ENCODE results near the gene WNT2B. TPM values are rescaled to one million over a fixed set of nuclear protein-coding genes. Genes with fewer than 3 reads are reported as not detected.
A peak's percentile ranks its signal among the peaks of the same experiment; 100 is the strongest.

Gene WNT2B
- total and polyA plus RNA-seq, 9 of the 15 experiments (the other 6 are each of a cell fraction or from before 2014, with no cell fraction given): 0.02 to 0.06 (median 0.04) TPM; not detected in 3

DNA sequence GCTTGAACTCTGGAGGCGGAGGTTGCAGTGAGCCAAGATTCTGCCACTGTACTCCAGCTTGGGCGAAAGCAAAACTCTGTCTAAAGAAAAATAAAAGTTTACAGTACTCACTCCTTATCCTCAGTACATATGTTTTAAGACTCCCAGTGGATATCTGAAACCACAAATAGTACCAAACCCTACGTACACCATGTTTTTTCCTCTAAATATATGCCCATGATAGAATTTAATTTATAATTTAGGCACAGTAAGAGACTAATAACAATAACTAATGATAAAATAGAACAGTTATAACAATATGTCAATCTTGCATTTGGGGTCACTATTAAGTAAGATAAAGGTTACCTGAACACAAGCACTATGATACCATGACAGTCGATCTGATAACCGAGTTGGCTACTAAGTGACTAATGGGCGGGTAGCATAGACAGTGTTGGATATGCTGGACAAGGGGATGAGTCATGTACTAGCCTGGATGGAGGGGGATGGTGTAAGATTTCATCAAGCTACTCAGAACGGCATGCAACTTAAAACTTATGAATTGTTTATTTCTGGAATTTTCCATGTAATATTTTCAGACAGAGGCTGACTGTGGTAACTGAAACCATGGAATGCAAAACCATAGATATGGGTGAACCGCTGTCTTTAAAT lies 66.5 kb downstream of the WNT2B start (continued):
- TF ChIP-seq, protein P1, sequence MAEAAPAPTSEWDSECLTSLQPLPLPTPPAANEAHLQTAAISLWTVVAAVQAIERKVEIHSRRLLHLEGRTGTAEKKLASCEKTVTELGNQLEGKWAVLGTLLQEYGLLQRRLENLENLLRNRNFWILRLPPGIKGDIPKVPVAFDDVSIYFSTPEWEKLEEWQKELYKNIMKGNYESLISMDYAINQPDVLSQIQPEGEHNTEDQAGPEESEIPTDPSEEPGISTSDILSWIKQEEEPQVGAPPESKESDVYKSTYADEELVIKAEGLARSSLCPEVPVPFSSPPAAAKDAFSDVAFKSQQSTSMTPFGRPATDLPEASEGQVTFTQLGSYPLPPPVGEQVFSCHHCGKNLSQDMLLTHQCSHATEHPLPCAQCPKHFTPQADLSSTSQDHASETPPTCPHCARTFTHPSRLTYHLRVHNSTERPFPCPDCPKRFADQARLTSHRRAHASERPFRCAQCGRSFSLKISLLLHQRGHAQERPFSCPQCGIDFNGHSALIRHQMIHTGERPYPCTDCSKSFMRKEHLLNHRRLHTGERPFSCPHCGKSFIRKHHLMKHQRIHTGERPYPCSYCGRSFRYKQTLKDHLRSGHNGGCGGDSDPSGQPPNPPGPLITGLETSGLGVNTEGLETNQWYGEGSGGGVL (CRISPR knock-in tag; IDR thresholded peaks at IDR 0.05): no peak
- TF ChIP-seq ZNF79 (CRISPR knock-in tag; IDR thresholded peaks at IDR 0.05; ENCODE audit: low read depth) (no peak), LEF1 (IDR thresholded peaks at IDR 0.05) (peak; percentile 86; the same call in 1 of the 2 replicates), ERF (CRISPR knock-in tag; IDR thresholded peaks at IDR 0.05) (no peak), MEF2A (IDR thresholded peaks at IDR 0.05; ENCODE audit: control insufficient read depth, low read depth, low read length) (no peak), CREM (IDR thresholded peaks at IDR 0.05; ENCODE audit: low read depth) (peak; percentile 74), MEF2D (tag; conservative IDR thresholded peaks at IDR 0.05; ENCODE audit: low read depth) (no peak), NBN (IDR thresholded peaks at IDR 0.05; ENCODE audit: low read depth) (0 out of 2 replicates have a peak, but pooled peaks have one; percentile 20), KDM1A (IDR thresholded peaks at IDR 0.05) (no peak), PCBP2 (IDR thresholded peaks at IDR 0.05; ENCODE audit: low read depth, low read length, poor library complexity, severe bottlenecking) (no peak), MED1 (CRISPR knock-in tag; IDR thresholded peaks at IDR 0.05; ENCODE audit: borderline replicate concordance) (no peak), BCOR (IDR thresholded peaks at IDR 0.05) (no peak; the same call in 1 of the 2 replicates), ZNF12 (CRISPR knock-in tag; IDR thresholded peaks at IDR 0.05) (no peak), ZFP30 (CRISPR knock-in tag; IDR thresholded peaks at IDR 0.05; ENCODE audit: borderline replicate concordance) (no peak), JUNB (CRISPR knock-in tag; conservative IDR thresholded peaks at IDR 0.05) (peak; percentile 93)
- TF ChIP-seq, protein P2, sequence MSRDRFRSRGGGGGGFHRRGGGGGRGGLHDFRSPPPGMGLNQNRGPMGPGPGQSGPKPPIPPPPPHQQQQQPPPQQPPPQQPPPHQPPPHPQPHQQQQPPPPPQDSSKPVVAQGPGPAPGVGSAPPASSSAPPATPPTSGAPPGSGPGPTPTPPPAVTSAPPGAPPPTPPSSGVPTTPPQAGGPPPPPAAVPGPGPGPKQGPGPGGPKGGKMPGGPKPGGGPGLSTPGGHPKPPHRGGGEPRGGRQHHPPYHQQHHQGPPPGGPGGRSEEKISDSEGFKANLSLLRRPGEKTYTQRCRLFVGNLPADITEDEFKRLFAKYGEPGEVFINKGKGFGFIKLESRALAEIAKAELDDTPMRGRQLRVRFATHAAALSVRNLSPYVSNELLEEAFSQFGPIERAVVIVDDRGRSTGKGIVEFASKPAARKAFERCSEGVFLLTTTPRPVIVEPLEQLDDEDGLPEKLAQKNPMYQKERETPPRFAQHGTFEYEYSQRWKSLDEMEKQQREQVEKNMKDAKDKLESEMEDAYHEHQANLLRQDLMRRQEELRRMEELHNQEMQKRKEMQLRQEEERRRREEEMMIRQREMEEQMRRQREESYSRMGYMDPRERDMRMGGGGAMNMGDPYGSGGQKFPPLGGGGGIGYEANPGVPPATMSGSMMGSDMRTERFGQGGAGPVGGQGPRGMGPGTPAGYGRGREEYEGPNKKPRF (IDR thresholded peaks at IDR 0.05; ENCODE audit: low read depth, low read length): no peak
- TF ChIP-seq, protein P3, sequence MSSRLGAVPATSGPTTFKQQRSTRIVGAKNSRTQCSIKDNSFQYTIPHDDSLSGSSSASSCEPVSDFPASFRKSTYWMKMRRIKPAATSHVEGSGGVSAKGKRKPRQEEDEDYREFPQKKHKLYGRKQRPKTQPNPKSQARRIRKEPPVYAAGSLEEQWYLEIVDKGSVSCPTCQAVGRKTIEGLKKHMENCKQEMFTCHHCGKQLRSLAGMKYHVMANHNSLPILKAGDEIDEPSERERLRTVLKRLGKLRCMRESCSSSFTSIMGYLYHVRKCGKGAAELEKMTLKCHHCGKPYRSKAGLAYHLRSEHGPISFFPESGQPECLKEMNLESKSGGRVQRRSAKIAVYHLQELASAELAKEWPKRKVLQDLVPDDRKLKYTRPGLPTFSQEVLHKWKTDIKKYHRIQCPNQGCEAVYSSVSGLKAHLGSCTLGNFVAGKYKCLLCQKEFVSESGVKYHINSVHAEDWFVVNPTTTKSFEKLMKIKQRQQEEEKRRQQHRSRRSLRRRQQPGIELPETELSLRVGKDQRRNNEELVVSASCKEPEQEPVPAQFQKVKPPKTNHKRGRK (tag; IDR thresholded peaks at IDR 0.05): no peak

Measured in K562 (cell line).